Measurements from ENCODE around the gene SRM. TPM values are rescaled to one million over a fixed set of nuclear protein-coding genes. Genes with fewer than 3 reads are reported as not detected.

Gene SRM
- total and polyA plus RNA-seq, 2 donors (not counting 1 experiment from before 2014, with no cell fraction given) = 38.9 to 79.2 TPM

GRCh38 chr1:11070876-11071275, 11.1 kb upstream of the SRM start:
- ATAC-seq (ENCODE audit: low read depth) (no peak), DNase-seq (no peak)
- Histone ChIP-seq H3K36me3 (replicated peaks in 1 of 2; ENCODE audit: control extremely low read depth in 1 of 2, control insufficient read depth in 1 of 2, extremely low read depth in 1 of 2, insufficient read depth in 2 of 2, low read length in 1 of 2) (peaks cover 0 to 83% of the 10 kb centered on the region in 2 experiments), H3K4me2 (replicated peaks; ENCODE audit: low read depth, low read length, poor library complexity, severe bottlenecking) (no peak overlapping the region), H4K20me1 (ENCODE audit: control insufficient read depth, insufficient read depth, low read length, poor library complexity, severe bottlenecking) (no peaks in the 10 kb centered on the region), H2AFZ (ENCODE audit: insufficient read depth, low read depth, low read length, poor library complexity, severe bottlenecking) (no peak overlapping the region), H3K9me3 (ENCODE audit: control extremely low read depth in 1 of 3, control insufficient read depth in 2 of 3, insufficient read depth in 1 of 3, low read length in 2 of 3) (no peaks in the 10 kb centered on the region), H3K79me2 (ENCODE audit: control insufficient read depth, insufficient read depth, low read length) (no peaks in the 10 kb centered on the region), H3K4me1 (ENCODE audit: control insufficient read depth in 2 of 2, insufficient read depth in 2 of 2, low read length in 2 of 2) (no peaks in the 10 kb centered on the region), H3K4me3 (ENCODE audit: control extremely low read depth in 1 of 5, extremely low read depth in 1 of 5, insufficient read depth in 1 of 5, low read depth in 2 of 5, low read length in 4 of 5) (no peak overlapping the region), H3K27me3 (replicated peaks in 1 of 4; ENCODE audit: control extremely low read depth in 1 of 4, control insufficient read depth in 3 of 4, insufficient read depth in 4 of 4, low read length in 3 of 4) (no peaks in the 10 kb centered on the region), H3K27ac (ENCODE audit: low read length in 2 of 2) (no peak overlapping the region), H3K9ac (ENCODE audit: low read length) (no peak overlapping the region)
- ChIA-PET CTCF (interaction anchor here (0.7 to 2.9 kb wide), 3 partner anchors 33 to 579 kb away, joined by 3 to 14 read pairs (median 8); no protein-coding TSS in a partner anchor), POLR2A (no interaction called here)
- H3K27ac Mint-ChIP-seq = no peak overlapping the region
- intact Hi-C loops (cut with micrococcal nuclease) = no loop called here
- H3K27me3 Mint-ChIP-seq = no peaks in the 10 kb centered on the region
- WGBS (ENCODE audit: insufficient coverage) = 97% methylated on average over 6 of the region's 11 CpGs
- TF ChIP-seq EZH2 (IDR thresholded peaks at IDR 0.05; ENCODE audit: borderline replicate concordance, insufficient read depth, low read depth, low read length, poor library complexity, severe bottlenecking) (no peak), CTCF (IDR thresholded peaks at IDR 0.05) (no peak)
- H3K4me1 Mint-ChIP-seq = peaks cover 4% of the 10 kb centered on the region
- no peaks in the 10 kb centered on the region for H3K9me3 Mint-ChIP-seq (ENCODE audit: insufficient read depth)
- H3K4me3 Mint-ChIP-seq = no peak overlapping the region

GRCh38 chr1:11068600-11069473, 9.0 kb upstream of the SRM start:
- intact Hi-C loops (cut with micrococcal nuclease) = no loop called here
- Histone ChIP-seq H3K9me3 (ENCODE audit: control extremely low read depth in 1 of 3, control insufficient read depth in 2 of 3, insufficient read depth in 1 of 3, low read length in 2 of 3) (peaks cover 0 to 3% (median 0%) of the 10 kb centered on the region in 3 donors), H3K36me3 (replicated peaks in 1 of 2; ENCODE audit: control extremely low read depth in 1 of 2, control insufficient read depth in 1 of 2, extremely low read depth in 1 of 2, insufficient read depth in 2 of 2, low read length in 1 of 2) (peaks cover 4 to 67% of the 10 kb centered on the region in 2 experiments), H3K4me3 (ENCODE audit: control extremely low read depth in 1 of 5, extremely low read depth in 1 of 5, insufficient read depth in 1 of 5, low read depth in 2 of 5, low read length in 4 of 5) (no peak overlapping the region), H3K27ac (ENCODE audit: low read length in 2 of 2) (no peak overlapping the region), H2AFZ (ENCODE audit: insufficient read depth, low read depth, low read length, poor library complexity, severe bottlenecking) (no peak overlapping the region), H3K9ac (ENCODE audit: low read length) (no peak overlapping the region), H3K27me3 (replicated peaks in 1 of 4; ENCODE audit: control extremely low read depth in 1 of 4, control insufficient read depth in 3 of 4, insufficient read depth in 4 of 4, low read length in 3 of 4) (no peaks in the 10 kb centered on the region), H4K20me1 (ENCODE audit: control insufficient read depth, insufficient read depth, low read length, poor library complexity, severe bottlenecking) (no peaks in the 10 kb centered on the region), H3K79me2 (ENCODE audit: control insufficient read depth, insufficient read depth, low read length) (no peaks in the 10 kb centered on the region), H3K4me1 (ENCODE audit: control insufficient read depth in 2 of 2, insufficient read depth in 2 of 2, low read length in 2 of 2) (no peaks in the 10 kb centered on the region), H3K4me2 (replicated peaks; ENCODE audit: low read depth, low read length, poor library complexity, severe bottlenecking) (no peak overlapping the region)
- Mint-ChIP-seq H3K4me3 (no peak overlapping the region), H3K27ac (no peak overlapping the region), H3K4me1 (peaks cover 4% of the 10 kb centered on the region), H3K27me3 (no peaks in the 10 kb centered on the region), H3K9me3 (ENCODE audit: insufficient read depth) (no peaks in the 10 kb centered on the region)
- DNase-seq (no peak), ATAC-seq (ENCODE audit: low read depth) (no peak)
- WGBS (ENCODE audit: insufficient coverage) = over 99% methylated on average over 15 of the region's 17 CpGs
- ChIA-PET POLR2A (no interaction called here), CTCF (interaction anchor here (1.2 to 1.6 kb wide), 2 partner anchors 31 to 44 kb away, joined by 3 to 8 read pairs; no protein-coding TSS in a partner anchor)
- TF ChIP-seq EZH2 (IDR thresholded peaks at IDR 0.05; ENCODE audit: borderline replicate concordance, insufficient read depth, low read depth, low read length, poor library complexity, severe bottlenecking) (no peak), CTCF (IDR thresholded peaks at IDR 0.05) (no peak)
